Measurements from ENCODE around the gene HMGN3.

HMGN3 gene

GRCh38 chr6:79241228-79241627 is 6.7 kb upstream of the HMGN3 start:
- Histone ChIP-seq H3K36me3 (ENCODE audit: insufficient read depth, low read length) (no peaks in the 10 kb centered on the region), H3K9me2 (ENCODE audit: low read depth, low read length) (no peaks in the 10 kb centered on the region), H3K4me3 (ENCODE audit: low read depth, low read length, poor library complexity, severe bottlenecking) (no peak overlapping the region), H3K9me3 (ENCODE audit: low read length) (no peaks in the 10 kb centered on the region), H2AFZ (ENCODE audit: low read length) (no peak overlapping the region), H3K27ac (ENCODE audit: low read depth, low read length, poor library complexity, severe bottlenecking) (no peak overlapping the region), H3K4me1 (ENCODE audit: insufficient read depth, low read length, severe bottlenecking) (no peaks in the 10 kb centered on the region), H3K27me3 (ENCODE audit: insufficient read depth, low read length) (no peaks in the 10 kb centered on the region), H3K4me2 (ENCODE audit: low read length) (no peak overlapping the region), H3K9ac (ENCODE audit: low read length) (no peak overlapping the region), H4K20me1 (ENCODE audit: insufficient read depth, low read length) (no peaks in the 10 kb centered on the region), H3K79me2 (ENCODE audit: insufficient read depth, low read length) (no peaks in the 10 kb centered on the region), H3F3A (ENCODE audit: insufficient read depth, low read length) (no peaks in the 10 kb centered on the region)
- no peak for TF ChIP-seq EZH2 (IDR thresholded peaks at IDR 0.05; ENCODE audit: borderline replicate concordance, low read length)
- no peak for TF ChIP-seq CTCF (IDR thresholded peaks at IDR 0.05; ENCODE audit: low read length)

DNA sequence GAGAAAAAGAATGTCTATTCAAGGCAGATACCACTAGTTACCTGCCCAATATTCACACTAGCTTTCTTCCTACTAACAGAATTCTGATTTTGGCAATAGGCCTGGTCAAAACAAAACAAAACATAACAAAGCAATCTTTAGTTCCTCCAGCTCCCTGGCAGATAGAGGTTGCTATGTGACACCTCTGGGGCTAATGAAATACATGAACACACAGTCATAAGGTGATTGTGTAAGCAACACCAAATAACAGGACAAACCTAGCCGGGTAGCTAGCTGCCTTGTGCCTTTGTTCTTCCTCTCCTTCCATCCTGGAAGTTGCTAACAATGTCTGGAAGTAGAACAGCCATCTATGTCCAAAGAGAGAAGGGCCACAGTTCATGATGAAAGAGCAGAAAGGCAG is 6.0 kb upstream of the HMGN3 start:
- TF ChIP-seq EZH2 (IDR thresholded peaks at IDR 0.05; ENCODE audit: borderline replicate concordance, low read length) (no peak), CTCF (IDR thresholded peaks at IDR 0.05; ENCODE audit: low read length) (no peak)
- Histone ChIP-seq H3K27me3 (ENCODE audit: insufficient read depth, low read length) (no peaks in the 10 kb centered on the region), H4K20me1 (ENCODE audit: insufficient read depth, low read length) (no peaks in the 10 kb centered on the region), H3K9ac (ENCODE audit: low read length) (no peak overlapping the region), H3F3A (ENCODE audit: insufficient read depth, low read length) (no peaks in the 10 kb centered on the region), H2AFZ (ENCODE audit: low read length) (no peak overlapping the region), H3K4me3 (ENCODE audit: low read depth, low read length, poor library complexity, severe bottlenecking) (no peak overlapping the region), H3K9me3 (ENCODE audit: low read length) (peaks cover under 1% of the 10 kb centered on the region; the same call in 1 of the 2 replicates), H3K4me1 (ENCODE audit: insufficient read depth, low read length, severe bottlenecking) (no peaks in the 10 kb centered on the region), H3K27ac (ENCODE audit: low read depth, low read length, poor library complexity, severe bottlenecking) (no peak overlapping the region), H3K79me2 (ENCODE audit: insufficient read depth, low read length) (no peaks in the 10 kb centered on the region), H3K36me3 (ENCODE audit: insufficient read depth, low read length) (no peaks in the 10 kb centered on the region), H3K4me2 (ENCODE audit: low read length) (no peak overlapping the region), H3K9me2 (ENCODE audit: low read depth, low read length) (no peaks in the 10 kb centered on the region)

- no peaks in the 10 kb centered on the region for H3K36me3 ChIP-seq (ENCODE audit: insufficient read depth, low read length)
- H3K4me1 ChIP-seq (ENCODE audit: insufficient read depth, low read length, severe bottlenecking) = peaks cover 3% of the 10 kb centered on the region
- no peak overlapping the region for H3K4me2 ChIP-seq (ENCODE audit: low read length)
- H3F3A ChIP-seq (ENCODE audit: insufficient read depth, low read length) = no peaks in the 10 kb centered on the region
- H3K9ac ChIP-seq (ENCODE audit: low read length) = no peak overlapping the region
- H3K27ac ChIP-seq (ENCODE audit: low read depth, low read length, poor library complexity, severe bottlenecking) = no peak overlapping the region
- no peak overlapping the region for H3K4me3 ChIP-seq (ENCODE audit: low read depth, low read length, poor library complexity, severe bottlenecking)
- peaks cover 5% of the 10 kb centered on the region; the same call in 1 of the 2 replicates for H3K9me3 ChIP-seq (ENCODE audit: low read length)
- H2AFZ ChIP-seq (ENCODE audit: low read length) = no peak overlapping the region
- H3K27me3 ChIP-seq (ENCODE audit: insufficient read depth, low read length) = no peaks in the 10 kb centered on the region
- TF ChIP-seq CTCF (IDR thresholded peaks at IDR 0.05; ENCODE audit: low read length) = no peak
- no peak for TF ChIP-seq EZH2 (IDR thresholded peaks at IDR 0.05; ENCODE audit: borderline replicate concordance, low read length)
- no peaks in the 10 kb centered on the region for H4K20me1 ChIP-seq (ENCODE audit: insufficient read depth, low read length)
- H3K9me2 ChIP-seq (ENCODE audit: low read depth, low read length) = no peaks in the 10 kb centered on the region
- no peaks in the 10 kb centered on the region for H3K79me2 ChIP-seq (ENCODE audit: insufficient read depth, low read length)
Measured at GRCh38 chr6:79239536-79240168, 5.2 kb upstream of the HMGN3 start.
